Right lobe of liver (tissue), 4 donors: Measurements from ENCODE around the gene RBM47.

Source experiments
- POLR2A ChIP-seq: fragments of 450-650 bp; IDR thresholded peaks from one replicate; pipeline ENCODE4 v1.6.1; 2017; ENCODE audit warnings: antibody characterized with exemption, mild to moderate bottlenecking
- TF ChIP-seq, protein P1 (sequence below), 4 donors: fragments of 200-600 bp in 3 of 4; fragments of 450-650 bp in 1 of 4; IDR thresholded peaks; one replicate each; pipeline versions ENCODE4 v1.5.1 to v1.8.0; 2016 to 2022; ENCODE audit warnings: antibody characterized with exemption in 4 of 4, mild to moderate bottlenecking in 2 of 4
- donor health status: DM: no; HTN: no; CAD: no.
- donor health status: DM: no; HTN: no; CAD: no.
- donor health status: DM: no; HTN: yes; CAD: no.

DNA sequence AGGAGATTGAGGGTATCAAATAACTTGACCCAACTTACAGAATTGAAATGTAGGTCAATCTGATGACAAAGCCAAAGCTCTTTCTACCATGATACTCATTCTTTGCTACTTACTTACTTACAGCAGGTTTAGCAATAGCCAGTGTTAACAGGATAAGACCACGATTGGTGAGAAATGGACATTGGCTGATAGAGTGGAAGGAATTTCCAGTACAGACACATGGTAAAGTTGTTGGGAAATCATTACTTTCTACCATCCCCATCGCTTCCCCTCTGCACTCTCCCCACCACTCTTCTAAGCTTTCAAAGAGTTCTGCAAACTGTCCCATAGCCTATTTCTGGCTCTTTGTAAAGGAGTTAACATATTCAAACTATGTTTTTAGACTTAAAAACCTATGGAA lies 174.8 kb downstream of the RBM47 start:
- TF ChIP-seq, protein P1, sequence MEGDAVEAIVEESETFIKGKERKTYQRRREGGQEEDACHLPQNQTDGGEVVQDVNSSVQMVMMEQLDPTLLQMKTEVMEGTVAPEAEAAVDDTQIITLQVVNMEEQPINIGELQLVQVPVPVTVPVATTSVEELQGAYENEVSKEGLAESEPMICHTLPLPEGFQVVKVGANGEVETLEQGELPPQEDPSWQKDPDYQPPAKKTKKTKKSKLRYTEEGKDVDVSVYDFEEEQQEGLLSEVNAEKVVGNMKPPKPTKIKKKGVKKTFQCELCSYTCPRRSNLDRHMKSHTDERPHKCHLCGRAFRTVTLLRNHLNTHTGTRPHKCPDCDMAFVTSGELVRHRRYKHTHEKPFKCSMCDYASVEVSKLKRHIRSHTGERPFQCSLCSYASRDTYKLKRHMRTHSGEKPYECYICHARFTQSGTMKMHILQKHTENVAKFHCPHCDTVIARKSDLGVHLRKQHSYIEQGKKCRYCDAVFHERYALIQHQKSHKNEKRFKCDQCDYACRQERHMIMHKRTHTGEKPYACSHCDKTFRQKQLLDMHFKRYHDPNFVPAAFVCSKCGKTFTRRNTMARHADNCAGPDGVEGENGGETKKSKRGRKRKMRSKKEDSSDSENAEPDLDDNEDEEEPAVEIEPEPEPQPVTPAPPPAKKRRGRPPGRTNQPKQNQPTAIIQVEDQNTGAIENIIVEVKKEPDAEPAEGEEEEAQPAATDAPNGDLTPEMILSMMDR (IDR thresholded peaks at IDR 0.05), result no peak
- TF ChIP-seq POLR2A, result no peak
